NCI-H345 treated with DMSO at 0.1 percent for 48 hours (cell line): ENCODE data around the gene ADAMTSL2.
"Not testable (repeated sequence)": the region's sequence is repeated elsewhere in the genome, so short reads cannot be mapped to it uniquely, and the experiment has no call there.

ENCODE experiments used
- DNase-seq: peaks from one replicate; lab custom pipeline; 2025; ENCODE audit not compliant: unreplicated experiment; lab: John Stamatoyannopoulos, UW

Gene ADAMTSL2

DNA sequence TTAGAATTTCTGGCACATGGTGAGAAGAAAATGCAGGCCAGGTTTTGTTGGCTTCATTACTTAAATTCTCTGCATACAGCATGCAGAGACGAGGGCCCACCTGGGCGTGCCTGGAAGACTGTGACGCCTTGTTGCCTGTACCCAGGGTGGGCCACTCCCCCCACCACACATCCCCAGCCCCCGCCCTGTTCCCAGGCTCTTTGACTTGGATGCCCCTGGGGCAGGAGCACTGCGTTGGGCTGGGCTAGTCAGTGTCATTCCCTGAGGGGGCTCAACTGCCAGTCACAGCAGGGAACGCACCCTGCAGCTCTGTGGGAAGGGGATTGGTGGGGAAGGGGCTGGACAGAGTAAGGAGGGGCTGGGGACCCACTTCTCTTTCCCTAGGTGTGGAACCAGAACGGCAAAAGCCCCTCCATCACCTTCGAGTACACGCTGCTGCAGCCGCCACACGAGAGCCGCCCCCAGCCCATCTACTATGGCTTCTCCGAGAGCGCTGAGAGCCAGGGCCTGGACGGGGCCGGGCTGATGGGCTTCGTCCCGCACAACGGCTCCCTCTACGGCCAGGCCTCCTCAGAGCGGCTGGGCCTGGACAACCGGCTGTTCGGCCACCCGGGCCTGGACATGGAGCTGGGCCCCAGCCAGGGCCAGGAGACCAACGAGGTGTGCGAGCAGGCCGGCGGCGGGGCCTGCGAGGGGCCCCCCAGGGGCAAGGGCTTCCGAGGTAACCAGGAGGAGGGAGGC is 19.6 kb downstream of the ADAMTSL2 start:
- DNase-seq: no peak

DNA sequence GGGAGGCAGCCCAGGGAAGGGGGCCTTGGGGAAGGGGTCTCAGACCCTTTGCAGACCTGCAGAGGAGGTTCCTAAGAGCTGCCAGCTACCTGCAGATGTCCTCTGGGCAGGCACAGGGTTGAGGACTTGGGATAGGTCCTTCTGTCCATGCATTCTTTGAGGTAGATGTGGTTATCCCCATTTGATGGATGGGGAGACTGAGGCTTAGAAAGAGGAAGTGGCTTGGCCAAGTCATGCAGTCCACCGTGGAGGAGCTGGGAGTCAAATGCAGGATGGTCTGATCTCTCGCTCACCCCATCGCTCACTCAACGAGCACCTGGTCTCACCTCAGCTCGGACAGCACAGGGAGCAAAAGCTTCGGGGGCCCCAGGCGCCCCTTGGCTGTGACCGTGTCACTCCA is 20.2 kb downstream of the ADAMTSL2 start:
- DNase-seq: no peak

DNA sequence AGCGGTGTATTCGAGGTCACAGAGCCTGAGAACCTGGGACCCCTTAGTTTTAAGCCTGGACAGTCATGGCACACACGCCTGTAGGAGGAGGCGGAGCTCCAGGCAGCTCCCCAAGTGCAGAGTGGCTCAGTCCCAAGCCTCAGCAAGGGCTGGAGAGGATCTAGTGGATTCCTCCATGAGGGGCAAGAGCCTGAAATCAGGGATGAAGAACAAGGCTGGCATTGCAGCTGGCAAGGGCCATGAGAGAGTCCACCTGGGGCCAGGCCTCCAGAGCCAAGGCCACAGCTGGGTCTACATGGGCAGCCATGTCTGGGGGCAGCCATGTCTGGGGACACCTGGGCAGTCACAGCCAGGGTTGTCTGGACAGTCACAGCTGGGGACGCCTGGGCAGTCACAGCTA is 21.9 kb downstream of the ADAMTSL2 start:
- no peak for DNase-seq

DNA sequence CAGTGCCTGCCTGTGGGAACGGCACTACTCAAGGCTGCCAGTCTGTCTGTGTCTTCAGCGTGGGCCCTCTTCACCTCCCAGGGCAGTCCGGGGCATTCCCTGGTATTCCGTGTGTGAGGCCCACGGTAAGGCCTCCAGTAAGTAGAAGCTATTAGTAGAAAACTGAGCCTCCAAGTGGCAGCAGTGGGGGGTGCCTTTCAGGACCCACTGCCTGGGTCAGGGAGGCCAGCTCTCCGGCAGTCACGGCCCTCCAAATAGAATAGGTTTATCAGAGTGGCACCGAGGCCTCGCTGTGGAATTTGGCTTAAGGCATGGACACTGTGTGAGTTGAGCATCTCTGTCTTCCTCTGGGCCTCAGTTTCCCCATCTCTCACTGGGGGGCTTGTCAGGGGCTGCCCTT is 23.1 kb downstream of the ADAMTSL2 start:
- no peak for DNase-seq

DNA sequence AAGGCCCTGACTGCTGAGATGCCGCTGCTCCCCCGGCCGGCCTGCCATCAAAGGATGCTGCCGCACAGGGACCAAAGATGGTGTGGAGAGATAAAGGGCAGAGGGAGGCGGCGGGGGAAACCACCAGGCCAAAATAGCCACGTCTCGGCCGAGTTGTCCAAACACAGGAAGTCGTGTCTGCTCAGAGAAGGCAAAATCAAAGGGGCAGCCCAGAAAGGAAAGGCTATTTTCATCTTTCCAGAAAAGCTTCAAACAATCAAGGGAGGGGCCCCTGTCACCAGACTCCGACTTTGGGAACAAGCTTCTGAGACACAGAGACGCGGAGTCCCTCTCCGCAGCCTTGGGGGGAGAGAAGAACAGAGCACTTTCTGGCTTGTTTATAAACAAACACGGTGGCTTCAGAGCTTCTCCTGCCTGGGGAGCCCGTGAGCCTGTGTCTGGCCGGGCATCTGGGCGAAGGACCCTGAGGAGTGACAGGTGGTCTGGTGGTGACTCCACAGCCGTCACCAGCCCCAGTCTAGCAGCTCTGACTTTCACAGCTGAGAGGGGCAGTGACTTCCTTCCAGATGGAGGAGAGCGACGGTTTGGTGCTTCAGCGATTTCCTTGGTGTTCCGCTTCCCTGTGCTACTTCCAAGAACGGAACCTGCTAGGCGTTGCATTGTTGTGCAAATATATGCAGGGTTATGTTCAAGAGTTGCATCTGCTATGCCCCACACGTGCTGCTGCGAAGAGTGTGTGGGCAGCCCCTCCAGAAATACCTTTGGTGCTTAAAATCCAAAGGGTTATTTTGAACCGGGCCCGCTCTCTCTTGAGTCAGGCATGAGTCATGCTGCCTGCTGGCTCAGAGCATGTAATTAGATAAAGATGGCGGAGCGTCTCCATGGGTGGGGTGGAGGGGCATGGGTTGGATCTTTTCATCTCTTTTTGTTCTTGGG is 24.0 kb downstream of the ADAMTSL2 start:
- DNase-seq: no peak

DNA sequence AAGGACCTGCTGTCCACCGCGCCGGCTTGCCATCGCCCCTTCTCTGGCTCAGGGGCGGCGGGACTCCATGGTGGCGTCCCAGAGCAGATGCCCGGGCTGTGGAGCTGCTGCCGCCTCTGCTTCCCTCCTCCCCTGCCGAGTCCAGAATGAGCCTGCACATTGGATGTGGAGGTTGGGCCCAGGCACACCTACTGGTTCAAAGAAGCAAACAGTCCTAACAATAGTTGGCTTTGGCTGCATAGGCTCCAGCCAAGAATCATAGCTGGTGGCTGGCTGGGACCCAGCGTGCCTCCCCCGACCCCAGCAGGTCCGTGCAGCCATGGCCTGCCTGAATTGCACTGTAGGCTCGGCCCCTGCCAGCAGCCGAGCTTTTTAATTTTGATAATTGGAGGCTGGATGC is 25.8 kb downstream of the ADAMTSL2 start:
- no peak for DNase-seq

DNA sequence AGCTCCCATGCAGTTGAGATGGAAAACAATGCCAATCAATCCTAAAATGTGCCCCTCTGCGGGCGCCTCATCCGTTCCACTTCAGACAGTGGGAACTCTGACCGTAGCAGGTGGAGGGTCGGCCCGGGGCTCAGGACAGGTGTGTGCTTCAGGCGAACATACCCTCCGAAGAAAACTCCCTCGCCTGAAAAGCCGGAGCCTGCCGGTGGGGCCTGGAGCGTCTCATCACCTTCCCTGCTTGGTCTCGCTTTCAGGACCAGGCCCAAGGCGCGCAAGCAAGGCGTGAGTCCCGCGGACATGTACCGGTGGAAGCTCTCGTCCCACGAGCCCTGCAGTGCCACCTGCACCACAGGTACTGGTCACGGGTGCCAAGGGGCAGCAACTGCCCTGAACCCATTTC is 26.4 kb downstream of the ADAMTSL2 start:
- no peak for DNase-seq

DNA sequence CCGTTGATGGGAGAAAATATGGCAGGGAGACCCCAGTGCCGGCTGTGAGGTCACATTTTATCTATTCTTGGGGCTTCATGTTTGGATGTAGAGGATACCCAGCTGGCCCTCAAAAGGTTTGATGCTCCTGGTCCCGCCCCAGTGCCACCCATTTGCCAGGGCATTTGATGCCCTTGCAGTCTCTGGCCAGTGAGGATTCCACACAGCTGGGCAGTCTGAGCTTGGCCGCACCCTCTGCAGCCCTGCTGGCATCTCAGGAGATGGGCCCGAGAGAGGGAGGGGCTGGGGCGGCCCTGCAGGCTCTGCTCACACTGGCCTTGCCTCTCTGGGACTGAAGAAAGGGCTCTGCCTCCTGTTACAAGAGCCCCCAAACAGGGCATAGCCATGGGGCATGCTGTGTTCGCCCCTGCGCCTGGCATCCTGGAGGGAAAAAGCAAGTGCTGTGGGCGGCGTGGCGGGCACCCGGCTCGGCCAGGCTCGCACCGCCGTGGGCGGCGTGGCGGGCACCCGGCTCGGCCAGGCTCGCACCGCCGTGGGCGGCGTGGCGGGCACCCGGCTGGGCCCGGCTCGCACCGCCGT is 27.6 kb downstream of the ADAMTSL2 start:
- no peak for DNase-seq

DNA sequence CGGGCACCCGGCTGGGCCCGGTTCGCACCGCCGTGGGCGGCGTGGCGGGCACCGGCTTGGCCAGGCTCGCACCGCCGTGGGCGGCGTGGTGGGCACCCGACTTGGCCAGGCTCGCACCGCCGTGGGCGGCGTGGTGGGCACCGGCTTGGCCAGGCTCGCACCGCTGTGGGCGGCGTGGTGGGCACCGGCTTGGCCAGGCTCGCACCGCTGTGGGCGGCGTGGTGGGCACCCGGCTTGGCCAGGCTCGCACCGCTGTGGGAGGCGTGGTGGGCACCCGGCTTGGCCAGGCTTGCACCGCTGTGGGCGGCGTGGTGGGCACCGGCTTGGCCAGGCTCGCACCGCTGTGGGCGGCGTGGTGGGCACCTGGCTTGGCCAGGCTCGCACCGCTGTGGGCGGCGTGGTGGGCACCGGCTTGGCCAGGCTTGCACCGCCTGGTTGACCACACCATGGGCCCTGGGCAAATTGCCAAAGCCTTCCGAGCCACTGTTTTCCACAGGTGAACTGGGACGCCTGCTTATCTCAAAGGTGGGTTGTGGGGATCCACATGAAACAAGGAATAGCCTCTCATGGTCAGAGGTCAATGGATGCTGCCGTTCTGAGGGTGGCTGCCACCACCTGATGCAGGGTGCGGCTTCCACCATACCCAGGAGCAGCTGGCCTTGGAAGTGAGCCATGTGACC is 28.2 kb downstream of the ADAMTSL2 start:
- no peak for DNase-seq

DNA sequence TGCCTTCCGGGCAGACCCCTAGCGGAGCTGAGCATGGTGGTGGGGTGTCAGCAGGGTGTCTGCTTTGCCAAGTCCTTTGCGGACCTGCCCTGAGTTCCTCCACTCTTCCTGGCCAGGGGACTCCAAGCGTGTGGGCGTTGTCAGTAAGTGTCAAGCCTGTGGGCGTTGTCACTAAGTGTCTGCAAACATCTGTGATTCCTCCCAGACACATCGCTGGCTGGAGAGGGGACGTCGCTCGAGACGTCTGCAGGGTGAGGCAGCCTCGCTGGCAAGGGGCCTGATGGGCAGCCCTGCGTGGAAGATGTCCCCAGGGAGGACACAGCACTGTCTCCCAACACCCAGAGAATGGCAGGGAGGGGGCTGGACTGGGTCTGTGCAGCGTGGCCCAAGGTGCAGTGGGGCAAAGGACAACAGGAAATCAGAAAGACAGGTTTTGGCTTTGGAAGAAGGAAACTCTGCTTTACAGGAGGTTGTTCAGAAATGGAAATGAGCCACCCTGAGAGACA is 28.8 kb downstream of the ADAMTSL2 start:
- DNase-seq: peak; percentile 25

DNA sequence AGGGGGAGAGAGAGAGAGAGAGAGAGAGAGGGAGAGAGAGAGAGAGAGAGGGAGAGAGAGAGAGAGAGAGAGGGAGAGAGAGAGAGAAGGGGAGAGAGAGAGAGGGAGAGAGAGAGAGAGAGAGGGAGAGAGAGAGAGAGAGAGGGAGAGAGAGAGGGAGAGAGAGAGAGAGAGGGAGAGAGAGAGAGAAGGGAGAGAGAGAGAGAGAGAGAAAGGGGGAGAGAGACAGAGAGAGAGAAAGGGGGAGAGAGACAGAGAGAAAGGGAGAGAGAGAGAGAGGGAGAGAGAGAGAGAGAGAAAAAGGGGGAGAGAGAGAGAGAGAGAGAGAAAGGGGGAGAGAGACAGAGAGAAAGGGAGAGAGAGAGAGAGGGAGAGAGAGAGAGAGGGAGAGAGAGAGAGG is 29.3 kb downstream of the ADAMTSL2 start:
- DNase-seq: not testable (repeated sequence)

DNA sequence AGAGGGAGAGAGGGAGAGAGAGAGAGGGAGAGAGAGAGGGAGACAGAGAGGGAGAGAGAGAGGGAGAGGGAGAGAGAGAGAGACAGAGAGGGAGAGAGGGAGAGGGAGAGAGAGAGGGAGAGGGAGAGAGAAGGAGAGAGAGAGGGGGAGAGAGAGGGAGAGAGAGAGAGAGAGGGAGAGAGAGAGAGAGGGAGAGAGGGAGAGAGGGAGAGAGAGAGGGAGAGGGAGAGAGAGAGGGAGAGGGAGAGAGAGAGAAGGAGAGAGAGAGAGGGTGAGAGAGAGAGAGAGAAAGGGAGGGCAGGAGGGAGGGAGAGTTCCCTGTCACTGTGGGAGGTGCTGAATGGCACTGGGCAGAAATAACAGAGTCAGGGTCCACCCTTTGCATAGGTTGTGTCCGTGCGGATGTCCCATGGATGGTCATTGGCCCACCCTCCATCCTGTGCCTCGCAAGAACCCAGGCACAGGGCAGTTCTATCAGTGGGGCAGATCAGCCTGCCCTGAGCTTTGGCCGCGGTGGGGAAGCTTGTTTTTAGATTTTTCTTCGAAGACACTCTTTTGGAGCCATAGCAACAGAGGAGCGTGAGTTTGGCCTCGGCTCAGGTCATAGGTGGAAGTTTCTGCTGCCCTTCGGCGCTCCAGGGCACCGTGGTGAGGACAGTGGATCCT is 30.1 kb downstream of the ADAMTSL2 start:
- no peak for DNase-seq

DNA sequence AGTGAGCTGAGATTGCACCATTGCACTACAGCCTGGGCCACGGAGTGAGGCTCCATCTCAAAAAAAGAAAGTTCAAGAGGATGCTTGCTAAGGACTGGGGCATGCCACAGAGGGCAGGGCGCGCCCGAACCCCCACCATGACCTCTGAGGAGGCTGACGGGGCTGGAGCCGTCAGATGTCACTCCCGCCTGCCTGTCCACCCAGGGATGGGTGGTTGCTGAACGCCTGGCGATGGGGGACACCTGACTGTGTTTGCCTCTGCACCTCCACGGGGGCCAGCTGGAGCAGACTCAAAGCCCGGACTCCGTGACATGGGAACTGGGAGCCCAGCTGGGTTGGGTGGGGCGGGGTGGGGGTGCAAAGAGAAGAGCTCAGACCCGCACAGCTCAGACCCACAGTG is 31.9 kb downstream of the ADAMTSL2 start:
- DNase-seq: no peak

DNA sequence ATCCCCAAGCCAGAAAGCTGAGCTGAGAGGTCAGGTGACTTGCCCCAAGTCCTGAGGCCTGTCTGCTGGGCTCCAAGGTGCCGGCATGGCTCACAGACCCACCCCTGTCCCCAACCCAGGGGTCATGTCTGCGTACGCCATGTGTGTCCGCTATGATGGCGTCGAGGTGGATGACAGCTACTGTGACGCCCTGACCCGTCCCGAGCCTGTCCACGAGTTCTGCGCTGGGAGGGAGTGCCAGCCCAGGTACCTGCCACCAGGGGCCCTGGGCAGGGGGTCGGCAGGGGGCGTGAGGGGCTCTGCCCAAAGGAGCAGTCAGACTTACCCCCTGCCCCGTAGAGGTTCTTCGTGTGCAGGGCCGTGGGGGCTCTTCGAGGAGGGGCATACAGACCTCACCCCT is 32.3 kb downstream of the ADAMTSL2 start:
- DNase-seq: no peak

DNA sequence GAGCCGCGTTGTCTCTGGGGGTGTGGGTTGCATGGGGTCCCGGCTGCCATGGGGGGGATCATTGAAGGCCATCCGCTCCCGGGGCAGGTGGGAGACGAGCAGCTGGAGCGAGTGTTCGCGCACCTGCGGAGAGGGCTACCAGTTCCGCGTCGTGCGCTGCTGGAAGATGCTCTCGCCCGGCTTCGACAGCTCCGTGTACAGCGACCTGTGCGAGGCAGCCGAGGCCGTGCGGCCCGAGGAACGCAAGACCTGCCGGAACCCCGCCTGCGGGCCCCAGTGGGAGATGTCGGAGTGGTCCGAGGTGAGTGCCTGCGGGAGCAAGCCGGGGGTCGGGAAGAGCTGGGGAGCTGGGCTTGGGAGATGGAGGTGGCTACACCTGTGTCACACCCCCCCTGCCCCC is 33.7 kb downstream of the ADAMTSL2 start:
- DNase-seq: no peak

DNA sequence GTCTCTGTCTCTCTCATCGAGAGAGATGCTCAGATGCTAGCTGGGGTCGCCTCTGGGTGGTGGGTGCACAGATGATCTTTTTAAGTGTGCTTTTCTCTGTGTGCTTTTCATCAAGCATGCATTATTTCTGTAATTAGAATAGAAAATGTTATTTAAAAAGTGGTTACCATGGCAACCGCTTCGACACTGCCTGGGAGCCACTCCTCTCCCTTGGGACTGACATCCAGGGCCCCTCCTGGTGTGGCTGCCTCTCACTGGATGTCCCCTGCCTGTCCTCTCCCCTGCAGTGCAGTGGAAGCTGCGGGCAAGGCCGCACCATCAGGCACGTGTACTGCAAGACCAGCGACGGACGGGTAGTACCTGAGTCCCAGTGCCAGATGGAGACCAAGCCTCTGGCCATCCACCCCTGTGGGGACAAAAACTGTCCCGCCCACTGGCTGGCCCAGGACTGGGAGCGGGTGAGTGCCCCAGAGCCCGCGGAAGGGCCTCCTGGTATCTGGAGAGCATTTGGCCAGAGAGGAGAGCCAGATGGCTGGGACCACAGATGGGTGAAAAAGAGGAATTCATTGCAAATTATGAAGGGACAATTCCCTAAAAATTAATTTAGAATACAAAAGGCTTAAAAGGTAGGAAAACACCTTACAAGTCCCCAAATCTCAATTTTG is 34.7 kb downstream of the ADAMTSL2 start:
- DNase-seq: no peak

DNA sequence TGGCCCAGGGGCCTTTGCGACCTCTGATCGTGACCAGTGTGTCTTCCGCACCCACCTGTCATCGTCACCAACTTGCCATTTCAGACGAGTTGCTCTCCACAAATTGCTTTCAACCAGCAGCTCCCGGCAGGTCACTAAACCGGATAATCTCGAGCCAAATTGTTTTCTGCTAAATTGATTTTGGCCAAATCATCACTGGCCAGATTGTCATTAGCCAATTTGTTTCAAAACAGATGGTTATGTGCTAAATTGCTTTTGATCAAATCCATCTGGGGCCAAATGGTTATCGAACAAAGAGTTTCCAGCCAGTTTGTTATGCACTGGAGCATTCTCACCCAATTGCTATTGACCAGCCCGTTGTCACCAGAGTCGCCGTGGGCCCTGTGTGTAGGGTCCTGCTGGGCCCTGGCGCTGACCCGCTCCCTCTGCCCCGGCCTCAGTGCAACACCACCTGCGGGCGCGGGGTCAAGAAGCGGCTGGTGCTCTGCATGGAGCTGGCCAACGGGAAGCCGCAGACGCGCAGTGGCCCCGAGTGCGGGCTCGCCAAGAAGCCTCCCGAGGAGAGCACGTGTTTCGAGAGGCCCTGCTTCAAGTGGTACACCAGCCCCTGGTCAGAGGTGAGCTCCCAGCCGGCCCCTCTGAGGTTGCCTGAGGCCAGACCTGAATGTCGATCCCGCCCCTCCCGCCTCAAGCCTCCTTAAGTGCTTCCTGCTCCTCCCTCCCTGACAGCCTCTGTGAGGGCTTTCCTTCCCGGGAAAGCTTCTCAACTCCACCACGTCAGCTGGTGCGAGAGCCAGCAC is 35.6 kb downstream of the ADAMTSL2 start:
- no peak for DNase-seq

DNA sequence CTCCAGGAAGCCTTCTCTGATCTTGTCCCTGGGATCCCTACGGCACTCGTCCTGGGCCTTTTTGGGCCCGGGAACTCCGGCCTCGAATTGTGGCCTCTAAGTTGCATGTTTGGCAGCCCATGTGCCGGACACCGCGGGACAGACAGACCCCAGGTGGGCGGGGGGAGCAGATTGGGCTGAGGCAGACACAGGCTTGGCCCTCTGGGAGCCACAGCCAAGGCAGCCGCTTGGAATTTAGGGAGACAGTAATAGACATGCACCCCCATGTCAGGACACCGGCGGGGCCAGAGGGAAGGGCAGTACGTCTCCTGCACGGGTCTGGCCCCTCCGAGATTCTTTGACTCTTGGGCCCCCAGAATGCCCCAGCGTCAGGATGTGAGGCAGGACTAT is 36.2 kb downstream of the ADAMTSL2 start:
- no peak for DNase-seq

DNA sequence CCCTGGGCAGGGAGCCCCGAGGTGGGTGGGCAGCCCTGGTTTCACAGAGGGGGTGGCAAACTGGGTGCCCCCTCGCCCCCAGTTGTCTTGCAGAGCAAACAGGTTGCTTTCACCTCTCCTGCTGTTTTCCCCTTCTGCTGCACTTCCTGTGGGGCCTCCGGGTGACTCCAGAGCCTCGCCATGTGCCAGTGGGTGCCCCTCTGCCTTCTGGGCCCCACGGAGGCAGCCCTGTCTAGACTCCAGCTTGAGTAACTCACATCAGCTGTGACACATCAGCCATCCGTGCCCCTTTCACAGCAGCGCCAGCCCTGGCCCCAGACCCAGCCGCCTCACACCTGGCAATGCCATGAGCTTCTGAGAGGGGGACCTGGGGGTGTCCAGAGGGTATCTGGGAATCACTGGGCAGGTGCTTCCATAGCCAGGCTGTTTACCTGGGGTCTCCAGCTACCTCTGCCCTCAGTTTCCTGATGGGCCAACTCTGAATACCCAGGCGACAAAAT is 36.9 kb downstream of the ADAMTSL2 start:
- DNase-seq: no peak
